GM18508 (cell line): ENCODE results near the gene ATP5ME.

Experiments used
- ATAC-seq: cut with Tn5 transposase; IDR thresholded peaks from one replicate; pipeline ENCODE4 v1.9.1; 2021; ENCODE audit warnings: moderate number of reproducible peaks; ENCODE audit not compliant: insufficient read depth, unreplicated experiment

ATP5ME gene

DNA sequence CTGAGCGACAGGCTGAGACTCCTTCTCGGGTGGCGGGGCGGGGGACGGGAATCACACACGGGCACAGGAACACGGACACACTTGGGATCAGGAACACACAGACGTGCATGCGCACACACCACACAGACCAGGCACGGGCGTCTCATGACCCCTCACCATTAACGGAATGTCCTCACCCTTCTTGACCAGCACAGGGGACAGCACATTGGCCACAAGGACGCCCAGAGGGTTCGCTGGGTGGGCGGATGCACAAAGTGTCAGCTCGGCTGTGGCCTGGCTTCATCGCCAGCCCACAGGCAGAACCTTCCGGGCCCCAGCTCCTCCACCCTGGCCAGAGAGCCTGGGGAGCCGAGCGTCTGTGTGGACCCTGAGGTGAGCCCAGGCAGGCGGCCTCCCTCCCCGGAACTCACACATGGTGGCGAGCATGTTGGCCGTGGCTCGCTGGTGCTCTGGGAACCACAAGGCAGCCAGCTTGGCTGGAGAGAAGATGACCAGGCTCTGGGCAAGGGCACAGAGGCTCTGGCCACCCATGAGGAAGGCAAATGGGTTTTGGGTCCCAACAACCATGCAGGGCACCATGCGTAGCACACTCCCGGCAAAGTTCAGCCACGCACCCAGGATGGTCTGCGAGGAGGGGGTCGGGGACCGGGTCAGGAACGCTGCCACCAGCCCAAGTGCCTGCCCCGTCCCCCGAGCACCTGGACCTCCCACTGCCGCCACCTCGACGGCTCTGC lies 11.8 kb upstream of the ATP5ME start:
- ATAC-seq: no peak

DNA sequence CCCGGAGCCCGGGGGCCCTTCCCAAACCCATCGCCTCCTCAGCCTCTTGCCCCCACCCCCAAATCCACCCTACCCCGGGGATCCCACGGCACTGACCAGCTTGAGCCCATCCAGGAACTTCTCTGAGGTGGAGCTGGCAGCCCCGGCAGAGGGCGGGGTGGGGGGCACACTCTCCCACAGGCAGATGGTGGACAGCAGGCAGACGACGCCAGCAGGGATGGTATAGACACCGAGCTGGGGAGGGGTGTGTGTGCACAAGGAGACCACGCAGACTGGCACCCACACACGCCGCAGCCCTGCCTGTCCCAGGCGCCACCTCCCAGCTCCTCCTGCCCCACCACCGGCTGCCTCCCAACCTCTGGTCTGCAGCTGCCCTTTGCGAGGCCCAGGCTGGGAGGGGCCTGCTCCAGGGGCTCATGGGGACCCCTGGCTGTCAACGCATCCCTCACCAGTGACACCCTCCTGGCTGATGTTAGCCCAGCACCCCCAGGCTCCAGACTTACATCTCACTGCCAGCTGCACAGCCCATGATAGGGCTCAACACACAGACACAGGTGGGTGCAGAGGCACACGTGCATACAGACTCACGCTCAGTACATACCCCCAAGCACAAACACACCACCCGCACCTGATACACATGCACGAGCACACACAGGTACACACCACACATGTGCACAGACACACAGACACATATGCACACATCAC lies 10.7 kb upstream of the ATP5ME start:
- no peak for ATAC-seq

DNA sequence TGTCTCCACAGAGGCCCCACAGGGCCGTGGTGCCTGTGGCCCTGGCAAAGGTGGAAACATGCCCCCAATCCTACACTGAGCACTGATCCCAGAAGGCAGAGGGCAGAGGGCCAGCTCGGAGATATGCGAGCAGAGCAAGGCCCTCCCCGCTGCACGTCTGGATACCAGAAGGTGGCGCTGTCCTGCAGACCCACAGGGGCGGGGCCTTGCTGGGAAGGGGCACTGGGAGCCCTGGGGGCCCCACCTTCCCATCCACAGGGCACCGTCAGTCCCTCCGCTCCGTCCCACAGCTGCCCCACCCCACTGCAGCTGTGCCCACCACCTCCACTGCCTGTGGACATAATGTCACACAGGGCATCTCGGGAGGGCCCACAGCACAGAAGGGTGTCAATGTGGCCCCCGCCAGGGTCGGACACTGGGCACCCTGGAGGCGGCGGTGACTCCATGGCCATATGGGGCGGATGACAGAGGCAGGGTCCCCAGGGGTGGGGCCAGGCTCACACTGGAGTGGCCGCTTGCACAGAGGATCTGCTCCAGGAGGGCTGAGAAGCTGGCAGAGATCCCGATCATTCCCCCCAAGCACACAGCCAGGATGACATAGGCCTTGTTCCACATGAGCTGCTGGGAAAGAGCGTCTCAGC lies 10.0 kb upstream of the ATP5ME start:
- ATAC-seq: no peak

DNA sequence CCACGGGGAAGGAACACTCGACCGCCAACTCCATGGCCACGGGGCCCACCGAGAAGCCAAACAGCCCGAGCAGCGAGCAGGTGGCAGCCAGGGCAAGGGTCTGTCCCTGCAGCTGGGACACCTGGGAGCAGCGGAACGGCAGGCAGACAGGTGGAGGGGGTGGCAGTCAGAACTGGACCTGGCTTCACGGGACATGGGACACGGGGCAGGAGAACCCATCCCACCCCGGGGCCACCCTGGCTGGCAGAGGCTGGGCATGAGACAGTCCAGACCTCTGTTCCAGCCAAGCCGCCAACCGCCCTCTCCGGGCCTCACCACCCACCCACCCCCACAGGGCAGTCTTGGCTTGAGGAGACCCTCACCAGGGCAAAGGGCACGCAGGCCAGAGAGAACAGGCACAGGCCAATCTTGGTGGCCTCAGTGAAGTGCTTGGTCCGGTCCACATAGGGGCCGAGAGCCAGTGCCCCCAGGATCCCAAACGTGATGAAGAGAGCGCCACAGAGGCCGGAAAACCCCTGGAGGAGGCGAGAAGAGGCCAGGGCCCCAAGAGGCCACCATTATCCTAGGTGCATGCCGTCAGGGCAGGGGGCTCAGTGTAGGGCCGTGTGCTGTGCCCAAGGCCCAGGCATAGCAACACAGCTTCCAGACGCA lies 9.3 kb upstream of the ATP5ME start:
- ATAC-seq: no peak

DNA sequence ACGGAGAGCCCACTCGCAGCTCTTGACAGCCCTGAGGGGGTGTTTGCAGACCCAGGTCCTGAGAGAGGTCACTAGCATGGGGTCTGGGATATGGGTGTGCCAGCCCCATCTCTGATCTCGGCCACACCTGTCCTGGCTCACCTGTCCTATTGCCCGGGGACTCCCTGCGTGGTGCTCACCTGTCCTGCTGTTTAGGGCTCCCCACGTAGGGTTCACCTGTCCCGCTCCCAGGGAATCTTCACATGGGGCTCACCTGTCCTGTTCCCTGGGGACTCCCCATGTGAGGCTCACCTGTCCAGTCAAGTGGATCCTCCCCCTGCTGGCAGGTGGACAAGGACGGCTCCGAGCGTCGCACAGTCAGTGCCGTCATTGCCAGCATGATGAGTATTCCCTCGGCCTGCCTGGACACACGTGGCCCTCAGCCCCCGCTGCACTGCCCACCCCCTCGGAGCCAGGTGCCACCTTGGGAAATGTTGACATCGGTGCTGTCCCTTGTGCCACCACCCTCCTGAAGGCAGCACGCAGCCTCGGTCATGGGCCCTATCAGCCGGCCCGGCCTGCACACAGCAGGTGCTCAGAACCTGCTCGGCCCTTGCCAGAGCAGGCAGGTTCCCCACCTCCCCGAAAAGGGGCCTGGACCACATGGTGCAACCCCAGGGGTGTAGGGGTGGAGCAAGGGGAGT lies 8.6 kb upstream of the ATP5ME start:
- ATAC-seq: no peak

DNA sequence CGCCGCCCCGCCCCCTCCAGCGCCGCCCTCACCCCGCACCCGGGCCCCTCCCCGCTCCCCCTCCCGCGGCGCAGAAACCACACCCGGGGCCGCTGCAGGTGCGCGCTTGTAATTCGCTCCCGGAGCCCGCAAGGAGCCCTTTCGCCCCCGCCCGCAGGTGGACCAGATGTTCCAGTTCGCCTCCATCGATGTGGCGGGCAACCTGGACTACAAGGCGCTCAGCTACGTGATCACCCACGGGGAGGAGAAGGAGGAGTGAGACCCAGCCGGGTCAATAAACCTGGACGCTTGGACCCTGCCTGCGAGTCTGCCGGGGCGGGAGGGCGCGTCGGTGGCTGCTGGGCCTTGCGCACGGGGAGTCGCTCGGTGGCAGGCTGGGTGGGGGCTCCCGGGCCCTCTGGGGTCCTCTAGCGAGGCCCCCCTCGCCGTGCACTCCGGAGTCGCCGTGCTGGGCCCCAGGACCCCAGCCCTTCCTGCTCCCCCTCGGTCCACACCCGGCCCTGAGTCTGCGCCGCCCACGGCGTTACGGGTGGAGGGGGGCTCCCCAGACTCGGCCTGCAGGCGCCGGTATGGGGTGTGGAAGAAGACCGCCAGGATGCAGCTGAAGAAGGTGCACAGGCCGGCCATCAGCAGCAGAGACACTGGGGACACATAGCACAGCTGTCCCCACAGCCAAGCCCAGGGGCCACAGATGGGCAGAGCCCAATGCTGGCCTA lies 7.8 kb upstream of the ATP5ME start:
- no peak for ATAC-seq

DNA sequence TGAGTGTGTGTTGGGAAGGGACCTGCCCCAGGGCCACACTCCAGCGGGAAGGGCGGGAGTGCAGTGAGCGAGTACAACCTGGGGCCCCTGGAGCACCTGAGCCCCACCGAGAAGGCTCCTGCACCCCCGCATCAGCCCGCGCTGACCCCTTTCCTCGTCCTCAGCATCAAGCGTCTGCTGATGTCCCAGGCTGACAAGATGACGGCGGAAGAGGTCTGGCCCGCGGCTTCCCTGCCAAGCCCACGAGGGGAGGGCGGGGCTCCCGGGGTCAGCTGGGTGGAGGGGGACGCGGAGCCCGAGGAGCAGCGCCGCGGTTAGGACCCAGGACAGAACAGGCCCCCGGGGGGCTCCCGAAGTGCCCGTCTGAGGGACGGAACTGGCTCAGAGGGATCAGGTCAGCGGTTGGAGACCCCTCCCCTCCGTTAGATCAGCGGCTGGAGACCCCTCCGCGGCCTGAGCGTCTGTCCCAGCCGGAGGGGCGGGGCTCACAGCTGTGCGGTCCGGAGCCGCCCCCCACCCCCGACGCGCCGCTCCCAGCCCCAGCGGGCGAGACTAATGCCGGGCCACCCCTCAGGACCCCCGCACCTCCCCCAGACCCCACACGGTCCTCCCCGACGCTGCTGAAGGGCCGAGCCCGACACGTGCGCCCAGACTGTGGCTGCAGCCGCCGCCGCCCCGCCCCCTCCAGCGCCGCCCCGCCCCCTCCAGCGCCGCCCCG lies 7.0 kb upstream of the ATP5ME start:
- no peak for ATAC-seq

DNA sequence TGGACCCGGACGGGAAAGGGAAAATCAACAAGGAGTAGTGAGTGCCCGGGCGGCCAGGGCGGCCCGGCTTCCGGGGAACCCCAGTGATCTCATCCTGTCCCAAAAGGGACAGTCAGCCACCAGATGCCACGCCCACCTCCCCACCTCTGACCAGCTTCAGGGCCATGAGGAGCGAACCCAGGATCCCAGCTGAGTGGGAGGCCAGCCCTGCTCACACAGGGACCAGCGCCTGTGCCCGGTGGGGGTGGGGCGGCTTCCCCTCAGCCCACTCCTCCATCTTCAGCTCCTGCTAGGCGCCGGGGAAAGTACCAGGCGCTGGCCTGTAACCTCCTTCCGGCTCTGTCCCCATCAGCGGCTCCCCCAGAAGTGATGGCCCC lies 6.5 kb upstream of the ATP5ME start:
- ATAC-seq: no peak

DNA sequence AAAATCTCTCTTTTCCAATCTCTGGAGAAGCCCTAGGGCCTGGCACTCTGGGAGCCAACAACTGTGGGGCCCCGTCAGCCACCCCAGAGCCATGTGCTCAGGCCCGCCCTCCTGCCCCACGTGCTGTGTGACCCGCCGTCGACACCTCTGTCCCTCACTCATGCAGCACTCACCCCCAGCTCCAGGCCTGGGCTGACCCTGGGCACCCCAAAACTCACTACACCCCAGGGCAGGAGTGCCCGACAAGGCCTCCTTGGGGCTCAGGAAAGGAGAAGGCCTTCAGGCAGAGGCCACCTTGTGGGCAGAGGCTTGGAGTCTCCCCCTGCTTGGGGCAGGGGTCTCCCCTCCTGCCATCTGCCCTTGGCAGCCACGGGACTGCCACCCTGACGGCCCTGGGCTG lies 6.0 kb upstream of the ATP5ME start:
- ATAC-seq: no peak

DNA sequence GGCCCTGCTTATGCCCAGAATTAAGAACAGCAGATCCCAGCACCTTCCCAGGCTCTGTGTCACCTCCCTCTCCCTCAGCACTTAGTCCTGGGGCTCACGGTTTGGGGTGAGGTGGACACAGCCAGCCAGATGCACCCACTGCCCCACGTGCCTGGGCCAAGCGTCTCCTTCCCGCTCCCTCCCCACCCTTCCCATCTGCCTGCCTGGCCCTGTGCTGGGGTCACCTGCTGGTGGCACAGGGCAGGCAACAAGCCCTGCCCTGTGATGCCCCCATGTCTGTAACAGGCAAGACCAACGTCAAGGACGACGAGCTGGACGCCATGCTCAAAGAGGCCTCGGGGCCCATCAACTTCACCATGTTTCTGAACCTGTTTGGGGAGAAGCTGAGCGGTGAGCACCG lies 5.6 kb upstream of the ATP5ME start:
- no peak for ATAC-seq

DNA sequence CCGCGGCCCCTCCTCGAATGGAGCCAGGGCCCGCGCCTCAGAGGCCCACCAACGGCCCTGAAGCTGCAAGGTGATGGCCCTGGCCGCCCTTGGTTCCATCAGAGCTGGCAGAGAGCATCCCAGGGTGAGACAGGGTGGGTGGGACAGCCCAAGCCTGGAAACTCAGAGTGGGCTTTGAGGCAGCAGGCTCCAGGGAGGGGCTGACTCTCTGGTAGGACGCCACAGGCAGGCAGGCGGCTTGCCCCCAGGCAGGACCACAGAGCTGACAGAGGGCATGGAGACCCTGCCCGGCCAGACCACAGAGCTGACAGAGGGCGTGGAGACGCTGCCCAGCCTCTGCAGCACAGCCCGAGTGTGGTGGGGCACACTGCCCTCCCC lies 5.0 kb upstream of the ATP5ME start:
- ATAC-seq: no peak

DNA sequence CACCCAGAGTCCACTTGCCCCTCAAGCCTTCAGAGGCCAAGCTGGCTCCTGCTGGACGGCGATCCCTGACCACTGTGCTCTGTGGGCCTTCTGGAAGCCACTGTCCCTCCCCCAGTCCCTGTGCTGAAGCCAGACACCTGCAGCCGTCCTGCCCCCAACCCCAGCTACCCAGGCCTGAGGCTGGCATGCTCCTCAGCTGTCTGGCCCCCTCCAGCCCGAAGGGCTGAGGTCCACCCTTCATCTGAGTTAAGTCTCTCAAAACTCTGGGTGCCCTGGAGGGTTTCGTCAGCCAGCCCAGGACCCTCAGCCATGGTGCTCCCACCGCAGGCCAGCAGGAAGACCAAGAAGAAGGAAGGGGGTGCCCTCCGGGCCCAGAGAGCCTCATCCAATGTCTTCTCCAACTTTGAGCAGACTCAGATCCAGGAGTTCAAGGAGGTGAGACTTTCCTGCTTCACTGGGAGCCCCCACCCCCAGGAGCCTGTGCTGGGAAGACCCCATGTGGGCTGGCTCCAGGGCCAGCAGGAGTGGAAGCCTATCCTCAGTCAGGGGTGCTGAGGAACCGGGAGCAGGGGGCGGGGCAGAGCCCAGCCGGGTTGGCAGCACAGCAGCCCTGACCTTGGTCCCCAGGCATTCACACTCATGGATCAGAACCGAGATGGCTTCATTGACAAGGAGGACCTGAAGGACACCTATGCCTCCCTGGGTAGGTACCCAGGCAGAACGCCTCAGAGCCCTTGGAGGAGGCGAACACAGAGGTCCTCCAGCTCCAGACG lies 4.4 kb upstream of the ATP5ME start:
- no peak for ATAC-seq

DNA sequence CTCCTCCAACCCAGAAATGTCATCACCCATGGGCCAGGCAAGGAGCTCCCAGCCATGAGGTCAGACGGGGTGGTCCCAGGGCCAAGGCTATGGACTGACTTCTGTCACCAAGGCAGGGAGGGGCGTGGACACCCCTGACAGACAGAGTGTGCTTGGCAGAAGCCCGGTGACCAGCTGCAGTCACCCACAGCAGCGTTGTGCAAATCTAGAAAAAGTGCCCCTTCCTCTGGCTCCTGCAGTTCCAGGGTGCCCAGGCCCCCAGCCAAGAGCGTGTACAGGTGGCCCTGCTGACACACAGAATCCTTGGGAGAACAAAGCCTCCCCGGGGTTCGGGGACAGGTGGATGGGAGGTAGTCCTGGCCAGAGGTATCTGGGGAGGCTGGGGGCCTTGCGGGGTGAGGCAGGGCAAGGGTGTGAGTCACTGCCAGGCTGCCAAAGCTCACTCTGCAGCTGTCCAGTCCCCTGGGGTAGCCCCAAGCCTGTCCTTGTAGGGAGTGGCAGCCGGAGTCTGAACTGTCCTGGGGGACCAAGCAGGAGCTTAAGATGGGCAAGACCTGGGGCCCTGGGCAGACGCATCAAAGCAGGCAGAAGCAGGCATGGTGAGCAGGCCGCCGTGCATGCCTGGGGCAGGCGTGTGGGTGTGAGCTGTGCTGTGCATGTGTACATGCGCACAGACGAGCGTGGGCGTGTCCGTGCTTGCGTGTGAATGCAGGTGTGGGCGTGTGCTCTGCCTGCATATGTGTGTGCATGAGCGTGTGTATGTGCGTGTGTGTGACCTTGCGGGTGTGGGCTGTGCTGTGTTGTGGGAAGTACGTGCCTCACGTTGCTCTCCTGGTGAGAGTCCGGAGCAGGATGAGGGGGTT lies 3.6 kb upstream of the ATP5ME start:
- no peak for ATAC-seq

DNA sequence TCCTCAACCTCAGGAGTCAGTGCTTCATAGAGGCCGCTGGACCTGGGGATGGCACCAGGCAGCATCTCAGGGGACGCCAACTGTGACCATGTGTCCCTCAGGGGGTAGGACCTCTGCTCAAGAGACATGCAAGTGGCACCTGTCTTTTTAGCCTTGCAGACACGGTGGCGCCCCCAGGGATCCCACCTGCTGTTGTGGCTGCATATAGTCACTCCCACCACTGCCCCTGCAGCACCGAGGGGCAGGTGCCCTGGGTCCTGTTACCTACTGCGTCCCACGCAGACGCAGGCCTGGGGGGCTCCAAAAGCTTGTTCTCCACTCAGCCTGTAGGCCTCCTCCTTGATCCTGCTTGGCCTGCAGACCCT lies 2.8 kb upstream of the ATP5ME start:
- ATAC-seq: no peak

DNA sequence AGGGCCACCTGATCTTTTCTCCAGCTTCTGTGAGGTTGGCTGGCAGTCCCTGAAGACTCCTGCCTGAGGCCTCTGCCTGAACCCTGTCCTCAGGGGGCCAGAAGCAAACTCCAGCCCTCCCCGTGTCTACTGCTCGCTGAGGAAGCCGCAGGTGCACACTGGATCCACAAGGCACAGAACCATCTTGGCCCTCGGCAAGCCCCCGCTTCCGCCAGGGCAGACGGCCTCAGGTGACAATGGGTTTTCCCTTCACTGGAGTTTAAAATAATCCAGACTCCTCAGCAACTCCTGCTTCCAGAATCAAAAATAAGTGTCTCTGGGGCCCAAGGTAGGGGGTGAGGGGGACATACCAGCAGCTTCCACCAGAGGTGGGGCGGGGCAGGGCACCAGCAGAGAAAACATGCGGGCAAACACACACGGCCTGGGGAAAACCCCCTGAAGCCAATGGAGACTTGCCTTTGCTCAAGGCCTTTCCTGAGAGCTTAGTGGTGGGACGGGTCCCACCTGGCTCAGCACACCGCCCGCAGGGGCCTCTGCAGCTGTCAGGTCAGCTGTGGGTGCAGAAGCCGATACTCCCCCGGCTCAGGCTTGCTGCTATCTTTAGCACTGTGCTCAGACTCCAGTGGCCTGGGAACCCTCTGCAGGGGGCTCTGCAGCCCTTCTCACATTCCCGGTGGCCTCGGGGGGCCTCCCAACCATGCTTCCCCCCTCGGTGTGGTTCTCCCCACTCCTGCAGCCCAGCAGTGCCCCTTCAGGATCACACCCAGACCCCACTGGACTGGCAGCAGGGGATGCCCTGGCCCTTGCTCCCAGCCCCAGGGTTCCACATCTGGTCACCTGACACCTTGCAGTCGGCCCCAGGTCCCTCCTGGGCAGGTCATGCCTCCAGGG lies 2.1 kb upstream of the ATP5ME start:
- ATAC-seq: no peak

DNA sequence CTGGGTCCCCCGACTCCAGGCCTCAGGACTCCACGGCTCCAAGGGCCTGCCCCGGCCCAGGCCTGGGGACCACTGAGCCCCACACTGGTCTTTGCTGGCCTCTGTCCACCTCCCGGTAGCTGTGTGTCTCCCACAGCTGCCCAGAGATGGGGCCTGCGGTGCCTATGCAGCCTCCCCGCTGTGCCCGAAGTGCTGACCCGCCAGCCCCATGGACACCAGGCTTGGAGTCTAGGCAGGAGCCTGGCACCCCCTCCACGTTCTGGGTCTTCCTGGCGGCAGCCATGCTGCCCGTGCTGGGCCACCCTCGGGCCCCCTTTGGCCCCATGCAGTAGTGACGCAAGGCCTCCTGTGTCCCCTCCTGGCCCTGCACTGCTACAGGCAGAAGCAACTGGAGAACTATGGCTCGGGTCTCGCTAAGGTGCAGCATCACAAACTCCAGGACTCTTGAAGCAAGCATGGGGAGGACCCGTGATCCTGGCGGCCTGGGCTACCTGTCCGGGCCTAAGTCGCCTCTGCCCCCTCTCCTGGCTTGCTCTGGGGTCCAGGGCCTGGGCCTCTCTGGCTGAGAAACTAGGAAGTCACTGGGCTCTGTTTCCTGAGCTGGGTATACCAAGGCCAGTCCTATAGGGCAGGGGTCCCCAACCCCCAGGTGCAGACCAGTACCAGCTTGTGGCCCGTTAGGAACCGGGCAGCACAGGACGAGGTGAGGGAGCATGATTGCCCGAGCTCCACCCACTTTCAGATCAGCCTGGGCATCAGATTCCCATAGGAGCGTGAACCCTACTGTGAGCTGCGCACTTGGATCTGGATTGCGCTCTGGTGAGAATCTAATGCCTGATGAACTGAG lies 1.2 kb upstream of the ATP5ME start:
- ATAC-seq: no peak
